Mesodermal cell (in vitro differentiated cells): Measurements from ENCODE around the gene NR6A1.

ENCODE experiments used
- H3K27ac ChIP-seq: 2 replicates; pipeline ENCODE4 v1.7.0; 2013; ENCODE audit warnings: mild to moderate bottlenecking, low read depth, low read length, moderate library complexity; ENCODE audit not compliant: severe bottlenecking
- H3K36me3 ChIP-seq: 2 replicates; pipeline ENCODE4 v1.7.1; 2013; ENCODE audit warnings: mild to moderate bottlenecking, low read length, moderate library complexity; ENCODE audit not compliant: control insufficient read depth, insufficient read depth
- H3K4me1 ChIP-seq: one replicate; pipeline ENCODE4 v1.7.1; 2013; ENCODE audit warnings: mild to moderate bottlenecking, low read length; ENCODE audit not compliant: insufficient read depth, control insufficient read depth, poor library complexity, severe bottlenecking
- H3K4me3 ChIP-seq: 2 replicates; pipeline ENCODE4 v1.7.0; 2013; ENCODE audit warnings: low read length, control low read depth, mild to moderate bottlenecking; ENCODE audit not compliant: insufficient read depth, poor library complexity, severe bottlenecking; ENCODE audit errors: extremely low read depth
- H3K9me3 ChIP-seq: 2 replicates; pipeline ENCODE4 v1.7.1; 2013; ENCODE audit warnings: mild to moderate bottlenecking, low read length, moderate library complexity; ENCODE audit not compliant: control insufficient read depth
- WGBS, 2 experiments: methylation state at CpG; one replicate each; pipeline ENCODE4 v1.1.5; 2013; ENCODE audit warnings: missing lambda C conversion rate in 2 of 2; ENCODE audit not compliant: insufficient coverage in 2 of 2; 5-methylcytosine and 5-hydroxymethylcytosine counted together

NR6A1 gene

DNA sequence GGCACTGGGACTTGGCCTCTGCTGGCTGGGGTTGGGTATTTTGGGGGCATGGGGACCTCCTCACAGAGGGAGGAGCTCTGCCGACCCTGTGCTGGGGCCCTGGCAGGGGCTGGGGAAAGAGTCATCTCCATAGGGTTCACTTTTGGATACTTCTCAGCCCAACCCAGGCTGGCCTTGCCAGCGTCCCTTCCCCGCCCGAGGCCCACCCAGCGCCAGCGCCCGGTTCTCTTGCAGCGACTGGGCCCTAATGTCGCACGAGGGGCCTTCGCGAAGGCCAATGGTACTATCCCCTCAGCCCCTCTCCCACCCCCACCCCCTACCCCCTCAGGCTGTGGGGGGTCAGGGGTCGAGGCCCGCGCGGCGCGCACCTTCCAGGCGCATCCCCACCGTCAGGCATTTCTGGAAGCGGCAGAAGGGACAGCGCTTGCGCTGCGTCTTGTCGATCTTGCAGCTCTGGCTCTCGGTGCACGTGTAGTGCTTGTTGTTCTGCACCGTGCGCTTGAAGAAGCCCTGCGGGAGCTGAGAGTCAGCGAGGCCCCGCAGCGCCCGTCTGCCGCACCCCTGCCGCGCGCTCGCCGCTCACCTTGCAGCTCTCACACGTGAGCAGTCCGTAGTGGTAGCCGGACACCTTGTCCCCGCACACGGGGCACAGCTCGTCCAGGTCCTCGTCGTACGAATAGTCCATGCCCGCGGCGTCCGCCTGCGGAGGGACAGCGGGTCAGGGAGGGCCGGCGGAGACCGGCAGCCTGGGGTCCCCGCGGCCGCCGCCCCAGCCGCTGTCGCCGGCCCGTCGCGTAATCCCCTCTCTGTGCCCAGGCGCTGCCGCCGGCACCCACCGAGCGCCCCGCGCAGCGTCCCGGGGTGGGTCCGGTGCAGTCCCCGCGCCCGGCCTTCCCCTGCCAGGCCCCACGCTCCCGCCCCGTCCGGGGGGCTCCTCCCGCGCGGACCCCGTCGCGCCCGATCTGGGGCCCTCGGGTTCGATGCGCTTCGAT, 268.1 kb downstream of the NR6A1 start:
- no peak overlapping the region for H3K27ac ChIP-seq
- no peak overlapping the region for H3K4me3 ChIP-seq
- no peaks in the 10 kb centered on the region for H3K9me3 ChIP-seq
- H3K4me1 ChIP-seq, result no peaks in the 10 kb centered on the region
- no peaks in the 10 kb centered on the region for H3K36me3 ChIP-seq
- WGBS, 2 experiments, result 14 to 17% methylated on average over 48 to 87 of the region's 96 CpGs

DNA sequence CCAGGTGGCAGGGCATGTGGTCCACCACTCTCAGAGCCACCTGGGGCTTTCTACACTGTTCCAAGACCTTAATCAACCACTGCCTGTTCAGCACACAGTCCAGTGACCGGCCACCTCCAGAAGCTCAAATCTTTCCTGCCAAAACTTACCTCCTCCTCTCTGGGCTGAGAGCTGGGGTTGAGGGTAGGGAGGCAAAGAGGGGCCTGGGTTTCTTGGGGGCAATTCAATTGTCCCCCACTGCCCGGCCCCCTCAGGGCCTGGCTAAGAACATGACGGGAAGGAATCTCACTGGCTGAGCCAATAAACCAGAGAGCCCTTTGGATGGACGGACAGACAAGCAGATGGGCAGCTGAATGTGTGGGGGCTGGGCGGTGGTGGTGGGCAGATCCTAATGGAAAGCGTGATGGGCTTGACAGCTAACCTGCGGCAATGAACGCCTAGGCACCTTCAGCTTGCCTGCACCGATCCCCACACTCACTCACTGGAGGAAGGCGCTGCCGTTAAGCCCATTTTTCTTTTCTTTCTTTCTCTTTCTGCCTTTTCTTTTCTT, 269.3 kb downstream of the NR6A1 start:
- H3K4me1 ChIP-seq, result no peaks in the 10 kb centered on the region
- no peak overlapping the region for H3K27ac ChIP-seq
- 84 to 86% methylated on average over 8 to 10 of the region's 11 CpGs for WGBS, 2 experiments
- H3K9me3 ChIP-seq, result no peaks in the 10 kb centered on the region
- no peak overlapping the region for H3K4me3 ChIP-seq
- no peaks in the 10 kb centered on the region for H3K36me3 ChIP-seq

DNA sequence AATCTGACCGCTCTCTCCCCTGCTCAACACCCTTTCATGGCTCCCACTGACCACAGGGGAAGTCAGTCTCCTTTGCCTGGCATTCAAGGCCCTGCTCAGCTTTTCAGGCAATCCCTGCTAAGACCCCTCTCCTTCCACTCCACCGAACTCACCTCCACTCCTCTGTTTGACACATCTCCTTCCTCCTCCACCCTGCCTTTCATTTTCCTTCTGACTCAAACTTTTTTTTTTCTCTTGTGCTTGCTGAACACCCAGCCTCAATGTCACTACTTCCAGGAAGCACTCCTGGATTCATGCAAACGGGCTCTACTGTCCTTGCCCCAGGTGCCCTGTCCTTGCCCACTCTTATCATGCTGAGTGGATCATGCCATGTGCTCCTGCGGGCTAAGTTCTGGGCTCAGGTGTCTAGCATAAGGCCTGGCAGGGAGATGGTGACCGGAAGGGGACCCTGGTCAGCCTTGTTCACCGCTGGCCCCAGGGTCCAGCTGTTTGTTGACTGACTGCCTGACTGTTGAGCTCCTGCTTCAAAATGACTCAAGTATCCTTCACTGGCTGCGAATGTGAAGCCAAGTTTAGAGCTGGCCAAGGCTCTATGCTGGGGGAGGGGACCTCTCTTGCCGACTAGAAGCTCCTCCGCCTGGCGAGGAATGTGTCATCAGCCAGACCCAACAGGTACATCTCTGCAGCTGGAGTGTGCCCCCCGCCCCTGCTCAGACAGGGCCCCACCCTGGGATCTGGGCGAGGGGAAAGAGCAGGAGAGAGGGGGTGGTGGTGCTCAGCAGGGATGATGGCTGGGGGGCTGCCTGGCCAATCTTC, 270.1 kb downstream of the NR6A1 start:
- Histone ChIP-seq H3K36me3 (no peaks in the 10 kb centered on the region), H3K4me3 (no peak overlapping the region), H3K27ac (no peak overlapping the region), H3K4me1 (no peaks in the 10 kb centered on the region), H3K9me3 (no peaks in the 10 kb centered on the region)
- WGBS, 2 experiments, result 76 to 81% methylated on average over 10 of the region's 12 CpGs

GRCh38 chr9:124500028-124500795, 270.9 kb downstream of the NR6A1 start:
- no peak overlapping the region for H3K27ac ChIP-seq
- H3K9me3 ChIP-seq, result no peaks in the 10 kb centered on the region
- no peaks in the 10 kb centered on the region for H3K4me1 ChIP-seq
- no peaks in the 10 kb centered on the region for H3K36me3 ChIP-seq
- 93 to 96% methylated on average over 36 to 38 of the region's 40 CpGs for WGBS, 2 experiments
- H3K4me3 ChIP-seq, result no peak overlapping the region

DNA sequence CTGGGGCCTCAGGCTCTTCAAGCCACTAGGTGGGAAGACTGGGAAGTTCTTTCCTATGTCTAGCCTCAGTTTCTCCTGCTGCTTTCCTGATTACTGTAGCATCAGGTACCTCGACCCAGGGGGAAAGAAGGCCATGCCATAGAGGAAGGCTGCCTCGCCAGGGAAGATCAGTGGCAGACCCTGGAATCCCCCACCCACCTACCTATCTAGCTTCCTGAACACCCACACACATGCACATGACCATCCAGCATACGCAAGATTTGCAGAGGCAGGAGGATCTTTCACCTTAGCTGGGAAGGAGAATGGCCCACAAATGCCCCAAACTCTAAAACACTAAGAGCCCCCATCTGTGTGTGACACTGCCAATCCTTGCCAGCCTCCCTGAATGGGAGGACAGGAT, 271.9 kb downstream of the NR6A1 start:
- WGBS, 2 experiments, result 75 to 83% methylated on average over 1 of the region's 3 CpGs
- Histone ChIP-seq H3K36me3 (no peaks in the 10 kb centered on the region), H3K9me3 (no peaks in the 10 kb centered on the region), H3K27ac (no peak overlapping the region), H3K4me1 (no peaks in the 10 kb centered on the region), H3K4me3 (no peak overlapping the region)

- 78 to 91% methylated on average over 12 to 14 of the region's 15 CpGs for WGBS, 2 experiments
- no peaks in the 10 kb centered on the region for H3K9me3 ChIP-seq
- H3K36me3 ChIP-seq, result no peaks in the 10 kb centered on the region
- no peaks in the 10 kb centered on the region for H3K4me1 ChIP-seq
- no peak overlapping the region for H3K4me3 ChIP-seq
- H3K27ac ChIP-seq, result no peak overlapping the region
Measured at GRCh38 chr9:124498499-124499146, 272.5 kb downstream of the NR6A1 start.

- WGBS, 2 experiments, result 75 to 79% methylated on average over 4 of the region's 6 CpGs
- Histone ChIP-seq H3K4me1 (no peaks in the 10 kb centered on the region), H3K27ac (no peak overlapping the region), H3K36me3 (no peaks in the 10 kb centered on the region), H3K9me3 (no peaks in the 10 kb centered on the region), H3K4me3 (no peak overlapping the region)
Measured at GRCh38 chr9:124498040-124498439, 273.1 kb downstream of the NR6A1 start.

DNA sequence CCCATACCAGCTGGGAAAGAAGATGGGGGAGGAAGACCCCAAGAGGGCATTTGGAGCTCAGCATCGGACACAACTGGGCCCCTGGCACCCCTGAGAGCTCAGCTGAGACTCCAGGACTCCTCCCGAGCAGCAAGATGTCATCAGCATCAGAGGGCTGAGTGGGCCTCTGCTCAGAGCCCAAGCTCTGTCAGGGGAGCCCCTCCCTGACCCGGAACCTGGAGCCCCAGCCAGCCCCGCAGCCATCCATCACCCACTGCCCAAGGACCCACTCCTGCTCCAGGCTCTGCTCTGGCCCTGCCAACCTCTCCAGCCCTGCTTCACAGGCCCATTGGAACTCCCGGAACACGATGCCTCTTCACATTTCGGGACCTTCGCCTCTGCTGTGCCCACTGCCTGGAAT, 273.7 kb downstream of the NR6A1 start:
- Histone ChIP-seq H3K36me3 (no peaks in the 10 kb centered on the region), H3K4me1 (no peaks in the 10 kb centered on the region), H3K9me3 (no peaks in the 10 kb centered on the region), H3K4me3 (no peak overlapping the region), H3K27ac (no peak overlapping the region)
- WGBS, 2 experiments, result 91 to 97% methylated on average over 8 of the region's 8 CpGs

- no peaks in the 10 kb centered on the region for H3K36me3 ChIP-seq
- H3K4me1 ChIP-seq, result no peaks in the 10 kb centered on the region
- H3K4me3 ChIP-seq, result no peak overlapping the region
- WGBS, 2 experiments, result 85 to 86% methylated on average over 12 to 15 of the region's 15 CpGs
- H3K9me3 ChIP-seq, result no peaks in the 10 kb centered on the region
- H3K27ac ChIP-seq, result no peak overlapping the region
Measured at GRCh38 chr9:124496463-124496862, 274.6 kb downstream of the NR6A1 start.

GRCh38 chr9:124496075-124496449, 275.0 kb downstream of the NR6A1 start:
- Histone ChIP-seq H3K4me1 (no peaks in the 10 kb centered on the region), H3K36me3 (no peaks in the 10 kb centered on the region), H3K27ac (no peak overlapping the region), H3K4me3 (no peak overlapping the region), H3K9me3 (no peaks in the 10 kb centered on the region)
- WGBS, 2 experiments, result 64 to 91% methylated on average over 2 to 3 of the region's 3 CpGs
